ENCODE results near the gene DNASE1L3. TPM values are rescaled to one million over a fixed set of nuclear protein-coding genes. Genes with fewer than 3 reads are reported as not detected.

The DNASE1L3 gene
- total and polyA plus RNA-seq, 4 donors: 0.59 to 7.5 (median 2.1) TPM

DNA sequence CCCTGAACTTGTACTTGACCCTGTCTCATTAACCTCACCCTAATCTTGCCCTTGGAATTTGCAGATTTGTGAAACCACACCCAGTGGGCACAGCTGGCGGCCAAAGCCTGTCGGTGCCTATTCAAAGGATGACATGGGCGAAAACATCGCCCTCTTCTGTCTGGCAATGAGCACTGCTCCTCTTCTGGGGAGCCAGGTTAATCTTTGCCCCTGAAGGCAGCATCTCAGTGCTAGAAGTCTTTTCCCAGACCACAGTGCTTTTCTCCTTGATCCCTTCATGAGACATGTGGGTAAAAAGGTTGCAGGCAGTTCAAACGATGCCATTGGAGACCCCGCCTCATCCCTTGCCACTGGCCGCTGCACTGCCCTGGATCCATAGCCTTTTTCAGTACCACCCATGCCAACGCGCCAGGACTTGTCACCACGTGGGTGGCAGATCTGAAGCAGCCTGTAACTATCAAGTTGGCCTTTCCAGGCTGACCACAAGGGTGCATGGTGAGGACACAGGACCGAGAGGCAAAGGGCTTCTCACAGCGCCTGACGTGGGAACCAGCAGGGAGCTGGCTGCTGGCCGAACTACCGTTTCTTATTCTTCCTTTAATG is 6.5 kb upstream of the DNASE1L3 start:
- Histone ChIP-seq H3K4me1 (ENCODE audit: control insufficient read depth, insufficient read depth, low read length) (peaks cover 7% of the 10 kb centered on the region), H3K36me3 (ENCODE audit: control insufficient read depth, insufficient read depth, low read length) (no peaks in the 10 kb centered on the region), H3K4me3 (ENCODE audit: low read depth, low read length) (no peak overlapping the region), H3K27ac (ENCODE audit: low read depth, low read length) (no peak overlapping the region), H3K27me3 (ENCODE audit: control insufficient read depth, insufficient read depth, low read length) (no peaks in the 10 kb centered on the region), H3K9me3 (ENCODE audit: control insufficient read depth, insufficient read depth, low read length) (no peaks in the 10 kb centered on the region)
- 16% methylated on average over 13 of the region's 15 CpGs for WGBS (ENCODE audit: insufficient coverage)
- DNase-seq (ENCODE audit: low read depth in 4 of 6, low spot score in 6 of 6): peak in 5 of 6 donors; percentile 10 to 63 (median 22)

DNA sequence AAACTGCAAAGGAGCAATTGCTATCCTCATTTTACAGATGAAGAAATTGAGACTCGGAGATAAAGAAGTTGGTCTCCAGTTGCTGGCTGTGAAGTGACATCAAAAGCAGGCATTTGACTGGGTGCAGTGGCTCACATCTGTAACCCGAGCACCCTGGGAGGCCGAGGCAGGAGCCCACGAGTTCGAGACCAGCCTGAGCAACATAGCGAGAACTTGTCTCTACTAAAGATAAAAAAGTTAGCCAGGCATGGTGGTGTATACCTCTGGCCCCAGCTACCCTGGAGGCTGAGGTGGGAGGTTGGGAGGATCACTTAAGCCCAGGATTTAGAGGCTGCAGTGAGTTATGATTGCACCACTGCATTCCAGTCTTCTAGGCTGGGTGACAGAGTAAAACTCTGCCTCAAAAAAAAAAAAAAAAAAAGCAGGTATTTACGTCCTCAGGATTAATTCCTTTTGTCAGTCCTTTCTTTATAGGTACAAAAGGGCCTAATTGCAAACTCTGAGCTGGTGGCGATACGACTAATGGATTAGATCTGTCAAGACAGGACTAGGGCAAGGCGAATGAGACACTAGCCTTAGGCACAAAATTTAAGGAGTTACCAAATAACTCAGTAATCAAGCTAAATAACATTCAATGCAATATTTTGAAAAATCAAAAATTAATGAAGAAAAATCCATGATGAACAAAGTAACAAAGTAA is 5.9 kb upstream of the DNASE1L3 start:
- no peak for DNase-seq (ENCODE audit: low read depth in 4 of 6, low spot score in 6 of 6)
- Histone ChIP-seq H3K4me1 (ENCODE audit: control insufficient read depth, insufficient read depth, low read length) (peaks cover 7% of the 10 kb centered on the region), H3K27ac (ENCODE audit: low read depth, low read length) (no peak overlapping the region), H3K36me3 (ENCODE audit: control insufficient read depth, insufficient read depth, low read length) (no peaks in the 10 kb centered on the region), H3K9me3 (ENCODE audit: control insufficient read depth, insufficient read depth, low read length) (no peaks in the 10 kb centered on the region), H3K4me3 (ENCODE audit: low read depth, low read length) (no peak overlapping the region), H3K27me3 (ENCODE audit: control insufficient read depth, insufficient read depth, low read length) (no peaks in the 10 kb centered on the region)
- 70% methylated on average over 8 of the region's 10 CpGs for WGBS (ENCODE audit: insufficient coverage)

DNA sequence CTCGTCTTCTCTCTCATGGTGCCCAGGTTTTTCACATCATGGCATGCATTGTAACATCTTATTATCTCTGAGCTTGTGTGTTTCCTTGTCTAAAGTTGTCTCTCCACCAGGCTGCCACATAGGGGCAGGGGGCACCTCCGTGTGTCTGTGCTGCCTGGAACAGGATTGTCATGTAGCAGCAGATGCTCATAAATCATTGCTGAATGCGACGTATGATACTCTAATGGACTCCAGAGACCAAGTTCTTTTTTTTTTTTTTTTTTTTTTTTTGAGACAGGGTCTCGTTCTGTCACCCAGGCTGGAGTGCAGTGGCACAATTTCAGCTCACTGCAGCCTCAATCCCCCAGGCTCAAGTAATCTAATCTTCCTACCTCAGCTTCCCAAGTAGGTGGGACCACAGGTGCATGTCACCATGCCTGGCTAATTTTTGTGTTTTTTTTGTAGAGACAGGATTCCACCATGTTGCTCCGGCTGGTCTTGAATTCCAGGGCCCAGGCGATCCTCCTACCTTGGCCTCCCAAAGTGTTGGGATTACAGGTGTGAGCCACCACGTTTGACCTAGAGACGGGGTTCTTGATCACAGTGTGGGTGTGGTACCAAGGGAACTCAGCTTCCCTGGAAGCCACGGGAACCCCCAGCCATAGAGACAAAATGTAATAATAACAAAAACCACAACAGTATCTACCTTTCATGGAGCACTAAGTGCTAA is 4.7 kb upstream of the DNASE1L3 start:
- no peak for DNase-seq (ENCODE audit: low read depth in 4 of 6, low spot score in 6 of 6)
- H3K36me3 ChIP-seq (ENCODE audit: control insufficient read depth, insufficient read depth, low read length): no peaks in the 10 kb centered on the region
- H3K4me1 ChIP-seq (ENCODE audit: control insufficient read depth, insufficient read depth, low read length): peaks cover 7% of the 10 kb centered on the region
- no peaks in the 10 kb centered on the region for H3K9me3 ChIP-seq (ENCODE audit: control insufficient read depth, insufficient read depth, low read length)
- H3K27ac ChIP-seq (ENCODE audit: low read depth, low read length): no peak overlapping the region
- WGBS (ENCODE audit: insufficient coverage): 79% methylated on average over 5 of the region's 10 CpGs
- H3K27me3 ChIP-seq (ENCODE audit: control insufficient read depth, insufficient read depth, low read length): no peaks in the 10 kb centered on the region
- H3K4me3 ChIP-seq (ENCODE audit: low read depth, low read length): no peak overlapping the region

DNA sequence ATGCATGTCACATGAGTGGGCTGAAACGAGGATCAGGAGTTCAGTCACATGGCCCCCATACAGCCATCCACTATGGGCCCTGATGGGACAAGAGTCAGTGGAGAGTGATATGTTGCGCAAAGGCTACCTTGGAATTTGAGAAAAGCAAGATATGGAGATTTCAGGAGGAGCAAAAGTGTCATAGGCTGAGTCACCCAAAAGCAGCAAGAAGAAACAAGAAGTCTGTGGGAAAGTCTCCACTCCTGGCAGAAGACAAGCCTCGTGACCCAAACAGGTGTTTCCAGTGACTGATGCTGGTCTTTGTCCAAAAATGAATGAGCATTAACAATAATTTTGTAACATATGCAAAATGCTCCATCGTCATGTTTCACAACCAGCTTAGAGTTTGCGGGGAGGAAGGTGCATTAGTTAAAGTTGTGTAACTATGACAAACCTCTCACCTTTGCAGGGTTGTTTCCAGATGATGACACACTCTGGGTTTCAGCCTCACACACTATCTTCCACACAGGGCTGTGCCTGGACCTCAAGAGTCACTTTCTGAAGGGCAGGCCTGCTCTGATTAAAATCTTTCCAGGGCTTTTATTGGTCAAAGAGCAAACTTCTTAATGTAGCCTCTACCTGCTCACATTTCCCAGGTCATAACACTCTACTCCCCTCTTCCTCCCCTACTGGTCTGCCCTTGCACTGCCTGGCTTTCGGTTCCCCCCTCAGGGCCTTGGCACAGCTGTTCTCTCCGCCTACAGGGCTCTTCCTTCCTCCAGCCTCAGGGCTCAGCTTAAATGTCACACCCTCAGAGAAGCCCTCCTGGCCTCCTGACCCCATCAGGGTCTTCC is 3.9 kb upstream of the DNASE1L3 start:
- Histone ChIP-seq H3K36me3 (ENCODE audit: control insufficient read depth, insufficient read depth, low read length) (no peaks in the 10 kb centered on the region), H3K4me1 (ENCODE audit: control insufficient read depth, insufficient read depth, low read length) (peaks cover 7% of the 10 kb centered on the region), H3K27ac (ENCODE audit: low read depth, low read length) (no peak overlapping the region), H3K27me3 (ENCODE audit: control insufficient read depth, insufficient read depth, low read length) (no peaks in the 10 kb centered on the region), H3K9me3 (ENCODE audit: control insufficient read depth, insufficient read depth, low read length) (no peaks in the 10 kb centered on the region), H3K4me3 (ENCODE audit: low read depth, low read length) (no peak overlapping the region)
- no peak for DNase-seq (ENCODE audit: low read depth in 4 of 6, low spot score in 6 of 6)
- WGBS (ENCODE audit: insufficient coverage): 88% methylated on average over 4 of the region's 7 CpGs

DNA sequence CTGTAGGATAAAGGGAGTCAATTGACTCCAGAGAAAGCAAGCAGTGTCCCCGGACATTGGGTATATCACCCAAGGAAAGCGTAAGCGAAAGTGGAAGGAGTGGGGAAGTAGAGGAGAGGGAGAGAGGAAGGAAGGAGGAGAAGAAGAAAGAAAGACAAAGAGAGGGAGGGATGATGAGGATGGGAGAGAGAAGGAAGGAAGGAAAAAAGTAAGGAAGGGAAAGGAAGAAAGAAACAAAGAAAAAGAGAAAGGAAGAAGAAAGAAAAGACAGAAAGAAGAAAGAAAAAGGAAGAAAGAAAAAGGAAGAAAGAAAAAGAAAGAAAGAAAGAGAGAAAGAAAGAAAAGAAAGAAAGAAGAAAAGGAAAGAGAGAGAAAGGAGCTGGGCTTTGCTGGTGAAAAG is 839 bp downstream of the DNASE1L3 start:
- Histone ChIP-seq H3K4me3 (ENCODE audit: low read depth, low read length) (no peak overlapping the region), H3K27ac (ENCODE audit: low read depth, low read length) (no peak overlapping the region), H3K36me3 (ENCODE audit: control insufficient read depth, insufficient read depth, low read length) (no peaks in the 10 kb centered on the region), H3K4me1 (ENCODE audit: control insufficient read depth, insufficient read depth, low read length) (no peaks in the 10 kb centered on the region), H3K27me3 (ENCODE audit: control insufficient read depth, insufficient read depth, low read length) (no peaks in the 10 kb centered on the region), H3K9me3 (ENCODE audit: control insufficient read depth, insufficient read depth, low read length) (no peaks in the 10 kb centered on the region)
- WGBS (ENCODE audit: insufficient coverage): 82% methylated on average over 3 of the region's 3 CpGs
- no peak for DNase-seq (ENCODE audit: low read depth in 4 of 6, low spot score in 6 of 6)

DNA sequence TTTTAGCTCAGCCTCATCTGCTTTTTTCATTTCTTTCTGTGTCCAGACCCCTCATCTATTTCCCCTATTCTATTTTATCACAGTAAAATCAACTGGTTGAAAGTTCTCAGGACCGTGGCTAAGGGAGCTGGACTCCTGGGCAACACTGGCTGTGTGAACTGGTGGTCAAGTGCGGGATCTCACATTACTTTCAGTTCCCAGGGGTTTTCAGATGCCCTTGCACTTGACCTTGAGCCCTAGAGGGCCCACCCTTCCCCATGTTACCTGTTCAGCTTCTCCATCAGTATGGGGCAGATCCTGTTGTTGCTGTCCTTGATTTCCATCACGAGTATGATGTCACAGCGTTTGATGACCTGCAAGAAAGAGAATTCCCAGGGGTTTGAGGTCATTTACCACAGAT is 2.8 kb downstream of the DNASE1L3 start:
- no peaks in the 10 kb centered on the region for H3K4me1 ChIP-seq (ENCODE audit: control insufficient read depth, insufficient read depth, low read length)
- 100% methylated on average over 1 of the region's 4 CpGs for WGBS (ENCODE audit: insufficient coverage)
- H3K36me3 ChIP-seq (ENCODE audit: control insufficient read depth, insufficient read depth, low read length): no peaks in the 10 kb centered on the region
- no peaks in the 10 kb centered on the region for H3K9me3 ChIP-seq (ENCODE audit: control insufficient read depth, insufficient read depth, low read length)
- DNase-seq (ENCODE audit: low read depth in 4 of 6, low spot score in 6 of 6): no peak
- H3K27me3 ChIP-seq (ENCODE audit: control insufficient read depth, insufficient read depth, low read length): no peaks in the 10 kb centered on the region
- H3K4me3 ChIP-seq (ENCODE audit: low read depth, low read length): no peak overlapping the region
- no peak overlapping the region for H3K27ac ChIP-seq (ENCODE audit: low read depth, low read length)

DNA sequence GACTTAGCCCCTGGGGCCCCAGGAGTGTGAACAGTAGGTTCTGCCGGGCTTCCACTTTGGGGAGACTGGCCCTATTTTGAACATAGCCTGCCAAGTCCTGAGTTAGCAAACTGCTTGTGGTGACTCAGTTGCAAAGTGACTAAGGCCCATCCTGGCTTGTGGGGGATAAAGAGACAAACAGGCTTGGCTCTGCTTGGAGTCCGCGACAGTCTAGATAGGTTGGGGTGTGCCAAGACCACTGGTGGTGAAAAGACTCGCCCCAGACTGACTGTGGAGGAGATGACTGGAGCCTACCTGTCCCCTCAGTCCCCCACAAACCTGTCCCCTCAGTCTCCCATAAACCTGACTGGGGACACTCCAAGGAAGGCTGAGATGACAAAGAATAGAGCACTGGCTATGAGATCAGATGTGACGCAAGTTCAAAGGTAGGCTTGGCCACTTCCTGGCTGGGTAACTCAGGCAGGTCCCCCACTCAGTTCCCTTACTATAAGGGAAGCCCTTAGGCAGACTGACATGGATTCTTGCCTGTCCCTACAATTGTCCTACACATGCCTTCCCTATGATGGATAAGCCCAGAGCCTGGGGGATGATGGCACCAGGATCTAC is 4.3 kb downstream of the DNASE1L3 start:
- no peak for DNase-seq (ENCODE audit: low read depth in 4 of 6, low spot score in 6 of 6)
- H3K4me1 ChIP-seq (ENCODE audit: control insufficient read depth, insufficient read depth, low read length): no peaks in the 10 kb centered on the region
- H3K9me3 ChIP-seq (ENCODE audit: control insufficient read depth, insufficient read depth, low read length): no peaks in the 10 kb centered on the region
- WGBS (ENCODE audit: insufficient coverage): 82% methylated on average over 5 of the region's 5 CpGs
- no peak overlapping the region for H3K4me3 ChIP-seq (ENCODE audit: low read depth, low read length)
- H3K27ac ChIP-seq (ENCODE audit: low read depth, low read length): no peak overlapping the region
- H3K27me3 ChIP-seq (ENCODE audit: control insufficient read depth, insufficient read depth, low read length): no peaks in the 10 kb centered on the region
- no peaks in the 10 kb centered on the region for H3K36me3 ChIP-seq (ENCODE audit: control insufficient read depth, insufficient read depth, low read length)

DNA sequence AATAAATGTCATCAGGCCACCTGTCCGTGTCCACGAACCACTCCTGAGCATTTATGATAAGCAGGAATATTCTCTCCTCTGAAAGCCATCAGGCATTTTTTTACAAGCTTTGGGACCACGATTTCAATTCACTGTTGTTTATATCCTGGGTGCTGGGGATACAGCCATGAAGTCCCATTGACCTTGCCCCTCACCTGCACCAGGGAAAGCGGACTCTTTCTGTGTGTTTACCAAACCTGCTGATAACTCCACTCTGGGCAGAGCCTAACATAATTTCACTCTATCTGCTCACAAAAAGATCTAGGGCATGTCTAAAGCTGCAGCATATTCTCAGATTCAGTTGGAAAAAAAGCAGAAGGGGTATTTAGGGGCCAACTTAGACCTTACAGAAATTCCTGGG is 4.8 kb downstream of the DNASE1L3 start:
- no peaks in the 10 kb centered on the region for H3K4me1 ChIP-seq (ENCODE audit: control insufficient read depth, insufficient read depth, low read length)
- 100% methylated on average over 2 of the region's 4 CpGs for WGBS (ENCODE audit: insufficient coverage)
- no peak overlapping the region for H3K4me3 ChIP-seq (ENCODE audit: low read depth, low read length)
- no peak for DNase-seq (ENCODE audit: low read depth in 4 of 6, low spot score in 6 of 6)
- no peaks in the 10 kb centered on the region for H3K9me3 ChIP-seq (ENCODE audit: control insufficient read depth, insufficient read depth, low read length)
- no peaks in the 10 kb centered on the region for H3K36me3 ChIP-seq (ENCODE audit: control insufficient read depth, insufficient read depth, low read length)
- no peaks in the 10 kb centered on the region for H3K27me3 ChIP-seq (ENCODE audit: control insufficient read depth, insufficient read depth, low read length)
- H3K27ac ChIP-seq (ENCODE audit: low read depth, low read length): no peak overlapping the region

DNA sequence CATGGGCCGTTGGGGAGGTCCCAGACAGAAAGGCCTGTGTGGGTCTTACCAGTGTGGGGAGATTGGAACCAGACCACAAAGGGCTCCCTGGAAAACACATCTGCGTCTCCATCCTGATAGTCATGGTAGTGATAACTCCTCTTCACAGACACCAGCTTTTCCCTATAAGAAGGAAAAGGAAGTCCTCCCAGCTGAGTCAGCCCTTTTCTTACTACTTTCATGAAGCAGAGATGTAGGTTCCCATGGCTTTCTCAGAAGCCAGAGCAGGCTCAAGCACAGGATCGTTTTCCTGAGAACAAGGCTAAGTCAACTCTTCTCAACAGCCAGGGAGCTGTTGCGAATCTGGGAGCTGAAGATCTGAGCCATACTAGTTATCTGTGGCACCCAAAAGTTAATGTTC is 6.1 kb downstream of the DNASE1L3 start:
- H3K27ac ChIP-seq (ENCODE audit: low read depth, low read length): no peak overlapping the region
- no peaks in the 10 kb centered on the region for H3K27me3 ChIP-seq (ENCODE audit: control insufficient read depth, insufficient read depth, low read length)
- no peak for DNase-seq (ENCODE audit: low read depth in 4 of 6, low spot score in 6 of 6)
- 77% methylated on average over 2 of the region's 4 CpGs for WGBS (ENCODE audit: insufficient coverage)
- H3K4me1 ChIP-seq (ENCODE audit: control insufficient read depth, insufficient read depth, low read length): no peaks in the 10 kb centered on the region
- H3K4me3 ChIP-seq (ENCODE audit: low read depth, low read length): no peak overlapping the region
- no peaks in the 10 kb centered on the region for H3K36me3 ChIP-seq (ENCODE audit: control insufficient read depth, insufficient read depth, low read length)
- no peaks in the 10 kb centered on the region for H3K9me3 ChIP-seq (ENCODE audit: control insufficient read depth, insufficient read depth, low read length)
